Astrocyte (in vitro differentiated cells and primary cell): Measurements from ENCODE around the gene LTBP3. TPM values are rescaled to one million over a fixed set of nuclear protein-coding genes. Genes with fewer than 3 reads are reported as not detected.

Experiments
- DNase-seq: peaks from one replicate; pipeline ENCODE4 v3.0.0-alpha.2; 2010; ENCODE audit warnings: low read depth
- FAIRE-seq: peaks from 2 replicates; lab custom pipeline; 2011; peaks lifted over from hg19 to GRCh38; lab: Jason Lieb, UNC
- H2AFZ ChIP-seq: 2 replicates; pipeline ENCODE4 v1.6.0; 2012; ENCODE audit warnings: low read depth, low read length, inconsistent platforms
- H3K27ac ChIP-seq: 2 replicates; pipeline ENCODE4 v1.5.1; 2011; ENCODE audit warnings: low read depth, low read length, inconsistent platforms
- H3K27me3 ChIP-seq: 2 replicates; pipeline ENCODE4 v1.6.0; 2011; ENCODE audit warnings: low read length, inconsistent platforms; ENCODE audit not compliant: insufficient read depth
- H3K36me3 ChIP-seq: 2 replicates; pipeline ENCODE4 v1.5.1; 2011; ENCODE audit warnings: low read length, inconsistent platforms; ENCODE audit not compliant: insufficient read depth
- H3K4me1 ChIP-seq: 2 replicates; pipeline ENCODE4 v1.5.1; 2011; ENCODE audit warnings: low read length, inconsistent platforms; ENCODE audit not compliant: insufficient read depth
- H3K4me2 ChIP-seq: 2 replicates; pipeline ENCODE4 v1.6.0; 2012; ENCODE audit warnings: low read length, inconsistent platforms
- H3K4me3 ChIP-seq: 2 replicates; pipeline ENCODE4 v1.5.1; 2011; ENCODE audit warnings: low read depth, mild to moderate bottlenecking, low read length, inconsistent platforms; ENCODE audit not compliant: insufficient read depth
- H3K79me2 ChIP-seq: 2 replicates; pipeline ENCODE4 v1.6.0; 2012; ENCODE audit warnings: mild to moderate bottlenecking, low read length, inconsistent platforms; ENCODE audit not compliant: insufficient read depth
- H3K9ac ChIP-seq: 2 replicates; pipeline ENCODE4 v1.6.0; 2012; ENCODE audit warnings: mild to moderate bottlenecking, low read length, inconsistent platforms
- H3K9me3 ChIP-seq: 2 replicates; pipeline ENCODE4 v1.5.1; 2012; ENCODE audit warnings: low read depth, mild to moderate bottlenecking, low read length, inconsistent platforms; ENCODE audit not compliant: insufficient read depth
- H4K20me1 ChIP-seq: 2 replicates; pipeline ENCODE4 v1.6.0; 2012; ENCODE audit warnings: low read length, inconsistent platforms; ENCODE audit not compliant: insufficient read depth
- H3K27ac Mint-ChIP-seq: one replicate; pipeline ENCODE4 v1.8.0; 2021; ENCODE audit warnings: mild to moderate bottlenecking, mixed read lengths; ENCODE audit not compliant: unreplicated experiment
- H3K27me3 Mint-ChIP-seq: one replicate; pipeline ENCODE4 v1.8.0; 2021; ENCODE audit warnings: low read depth, mixed read lengths; ENCODE audit not compliant: unreplicated experiment
- H3K36me3 Mint-ChIP-seq: one replicate; pipeline ENCODE4 v1.8.0; 2021; ENCODE audit warnings: low read depth, mixed read lengths; ENCODE audit not compliant: unreplicated experiment
- H3K4me1 Mint-ChIP-seq: one replicate; pipeline ENCODE4 v1.8.0; 2021; ENCODE audit warnings: low read depth, mixed read lengths; ENCODE audit not compliant: unreplicated experiment
- H3K4me3 Mint-ChIP-seq: one replicate; pipeline ENCODE4 v1.8.0; 2021; ENCODE audit warnings: mild to moderate bottlenecking, moderate library complexity, mixed read lengths; ENCODE audit not compliant: unreplicated experiment
- H3K9me3 Mint-ChIP-seq: one replicate; pipeline ENCODE4 v1.8.0; 2021; ENCODE audit warnings: mild to moderate bottlenecking, mixed read lengths; ENCODE audit not compliant: unreplicated experiment
- EZH2 ChIP-seq: IDR thresholded peaks from 2 replicates; pipeline ENCODE4 v1.6.1; 2012; ENCODE audit warnings: mild to moderate bottlenecking, low read length, inconsistent platforms; ENCODE audit not compliant: insufficient read depth
- total RNA-seq: library from RNA; stranded (reverse); gene quantifications from 2 replicates; pipeline ENCODE4 v1.2.1, GENCODE V29; 2021
- TF ChIP-seq, protein P1 (sequence below): IDR thresholded peaks from 2 replicates; pipeline ENCODE4 v1.5.1; 2011; ENCODE audit warnings: low read depth, mild to moderate bottlenecking, inconsistent platforms, low read length, moderate library complexity; ENCODE audit not compliant: insufficient read depth

The LTBP3 gene
- total RNA-seq, 1 donor from 2014 or later = 33.2 TPM

DNA sequence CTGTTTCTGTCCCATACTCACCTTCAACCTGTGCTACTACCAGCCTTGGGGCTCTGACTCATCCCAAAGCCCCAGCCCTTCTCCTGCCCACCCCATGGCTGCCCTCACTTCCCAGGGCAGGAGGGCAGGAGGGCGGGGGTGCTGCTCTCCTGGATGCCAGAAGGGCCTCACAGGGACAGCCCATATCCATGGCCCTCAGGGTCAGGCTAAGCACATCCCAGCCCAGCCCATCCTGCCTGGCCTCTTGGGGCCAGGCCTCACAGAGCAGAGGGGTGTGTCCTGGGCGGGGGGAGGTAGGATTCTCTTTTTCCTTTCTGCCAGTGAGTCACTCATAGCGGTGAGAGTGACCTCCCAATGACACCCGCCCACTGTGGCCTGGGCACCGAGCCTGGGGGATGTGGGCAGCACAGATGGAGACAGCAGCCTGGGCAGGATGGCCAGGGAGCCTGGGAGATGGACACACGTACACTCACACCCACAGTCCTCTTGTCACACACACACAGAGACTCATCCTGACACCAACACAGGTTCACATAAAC lies 2.4 kb downstream of the LTBP3 start:
- peaks cover 8% of the 10 kb centered on the region for H3K36me3 ChIP-seq
- peak; percentile 83 for DNase-seq
- H3K4me1 ChIP-seq = peaks cover 61% of the 10 kb centered on the region
- H3K36me3 Mint-ChIP-seq = peaks cover 8% of the 10 kb centered on the region
- peak overlapping the region; percentile 71 for H3K4me3 Mint-ChIP-seq
- peaks cover 21% of the 10 kb centered on the region for H3K27me3 Mint-ChIP-seq
- no peak overlapping the region for H3K27ac Mint-ChIP-seq
- peak overlapping the region; percentile 94 for H3K4me2 ChIP-seq
- H3K9ac ChIP-seq = peak overlapping the region; percentile 32
- FAIRE-seq = no peak
- TF ChIP-seq EZH2 = no peak
- TF ChIP-seq, protein P1, sequence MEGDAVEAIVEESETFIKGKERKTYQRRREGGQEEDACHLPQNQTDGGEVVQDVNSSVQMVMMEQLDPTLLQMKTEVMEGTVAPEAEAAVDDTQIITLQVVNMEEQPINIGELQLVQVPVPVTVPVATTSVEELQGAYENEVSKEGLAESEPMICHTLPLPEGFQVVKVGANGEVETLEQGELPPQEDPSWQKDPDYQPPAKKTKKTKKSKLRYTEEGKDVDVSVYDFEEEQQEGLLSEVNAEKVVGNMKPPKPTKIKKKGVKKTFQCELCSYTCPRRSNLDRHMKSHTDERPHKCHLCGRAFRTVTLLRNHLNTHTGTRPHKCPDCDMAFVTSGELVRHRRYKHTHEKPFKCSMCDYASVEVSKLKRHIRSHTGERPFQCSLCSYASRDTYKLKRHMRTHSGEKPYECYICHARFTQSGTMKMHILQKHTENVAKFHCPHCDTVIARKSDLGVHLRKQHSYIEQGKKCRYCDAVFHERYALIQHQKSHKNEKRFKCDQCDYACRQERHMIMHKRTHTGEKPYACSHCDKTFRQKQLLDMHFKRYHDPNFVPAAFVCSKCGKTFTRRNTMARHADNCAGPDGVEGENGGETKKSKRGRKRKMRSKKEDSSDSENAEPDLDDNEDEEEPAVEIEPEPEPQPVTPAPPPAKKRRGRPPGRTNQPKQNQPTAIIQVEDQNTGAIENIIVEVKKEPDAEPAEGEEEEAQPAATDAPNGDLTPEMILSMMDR = no peak
- H3K79me2 ChIP-seq = peaks cover 37% of the 10 kb centered on the region
- peaks cover 3% of the 10 kb centered on the region for H3K9me3 Mint-ChIP-seq
- H3K4me3 ChIP-seq = peak overlapping the region; percentile 58
- H2AFZ ChIP-seq = no peak overlapping the region
- peaks cover 30% of the 10 kb centered on the region for H3K4me1 Mint-ChIP-seq
- H3K27me3 ChIP-seq = no peaks in the 10 kb centered on the region
- H3K9me3 ChIP-seq = no peaks in the 10 kb centered on the region
- H4K20me1 ChIP-seq = peaks cover 48% of the 10 kb centered on the region
- peak overlapping the region; percentile 11 for H3K27ac ChIP-seq

DNA sequence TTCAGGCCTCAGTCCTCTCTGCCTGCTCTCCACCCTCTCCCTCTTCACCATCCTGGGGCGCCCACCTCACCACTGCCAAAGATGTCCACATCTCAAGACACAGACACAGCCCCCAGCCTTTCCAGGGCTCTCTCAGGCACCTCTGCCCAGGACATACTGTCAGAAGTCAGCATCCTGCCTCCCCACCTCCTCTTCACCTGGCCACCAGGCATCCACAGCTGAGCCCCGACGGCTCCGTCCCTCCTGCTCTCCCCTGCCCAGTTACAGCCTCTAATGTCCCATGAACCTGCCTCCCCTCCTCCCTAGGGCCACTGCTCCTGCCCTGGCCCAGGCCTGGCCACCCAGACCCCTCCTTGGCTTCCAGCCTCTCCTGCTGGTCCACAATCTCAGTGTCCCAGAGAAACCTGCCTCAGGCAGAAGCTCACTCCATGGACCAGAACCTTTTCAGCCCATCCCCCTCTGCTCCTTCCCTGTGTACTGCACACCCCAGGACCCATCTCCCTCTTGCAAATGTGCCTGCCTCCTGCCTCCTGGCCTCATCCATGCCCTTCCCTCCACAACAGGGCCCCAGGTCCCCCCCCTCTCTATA lies 3.2 kb downstream of the LTBP3 start:
- Mint-ChIP-seq H3K27ac (no peak overlapping the region), H3K4me1 (peaks cover 22% of the 10 kb centered on the region), H3K27me3 (peaks cover 21% of the 10 kb centered on the region), H3K36me3 (peaks cover 10% of the 10 kb centered on the region), H3K4me3 (peak overlapping the region; percentile 54), H3K9me3 (peaks cover 3% of the 10 kb centered on the region)
- Histone ChIP-seq H3K4me1 (peaks cover 53% of the 10 kb centered on the region), H4K20me1 (peaks cover 51% of the 10 kb centered on the region), H3K4me3 (no peak overlapping the region), H3K36me3 (peaks cover 10% of the 10 kb centered on the region), H3K9ac (peak overlapping the region; percentile 32), H3K4me2 (peak overlapping the region; percentile 94), H3K9me3 (no peaks in the 10 kb centered on the region), H3K27me3 (no peaks in the 10 kb centered on the region), H2AFZ (no peak overlapping the region), H3K27ac (no peak overlapping the region), H3K79me2 (peaks cover 37% of the 10 kb centered on the region)
- no peak for TF ChIP-seq EZH2
- TF ChIP-seq, protein P1 = no peak
- FAIRE-seq (no peak), DNase-seq (no peak)

DNA sequence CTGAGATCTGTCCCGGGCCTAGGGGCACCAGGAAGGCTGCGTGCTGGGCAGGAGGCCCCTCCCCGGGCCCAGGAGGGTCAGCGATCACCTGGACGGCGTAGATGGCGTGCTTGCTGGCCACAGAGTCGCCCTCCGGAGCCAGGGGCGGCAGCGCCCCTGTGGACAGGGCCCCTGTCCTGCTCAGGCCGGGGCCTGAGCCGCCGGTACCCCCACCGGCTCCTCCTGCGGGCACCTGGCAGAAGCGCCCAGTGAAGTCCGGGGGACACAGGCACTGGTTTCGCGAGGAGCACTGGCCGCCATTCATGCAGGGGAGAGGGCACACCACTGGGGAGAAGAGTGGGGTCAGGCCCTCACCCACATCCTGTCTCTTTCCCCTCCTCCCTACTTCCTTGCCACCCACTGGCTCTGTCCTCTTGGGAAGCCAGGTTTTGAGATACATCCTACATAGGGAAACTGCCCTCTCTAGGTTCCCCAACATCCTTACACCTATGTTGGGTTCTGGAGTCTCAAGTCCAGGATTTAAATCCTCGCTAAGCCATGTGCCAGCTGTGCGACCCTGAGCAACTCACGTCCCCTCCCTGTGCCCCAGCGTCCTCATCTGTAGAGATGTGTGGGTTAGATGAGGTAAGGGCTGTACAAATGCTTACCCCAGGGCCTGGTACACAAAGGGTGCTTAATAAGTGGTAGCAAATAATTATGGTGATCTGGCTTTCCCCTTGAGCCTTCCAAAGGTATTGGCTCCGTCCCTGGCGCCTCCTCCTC lies 3.9 kb downstream of the LTBP3 start:
- peaks cover 10% of the 10 kb centered on the region for H3K36me3 Mint-ChIP-seq
- no peak overlapping the region for H3K27ac Mint-ChIP-seq
- FAIRE-seq (no peak), DNase-seq (no peak)
- peaks cover 3% of the 10 kb centered on the region for H3K9me3 Mint-ChIP-seq
- peaks cover 19% of the 10 kb centered on the region for H3K4me1 Mint-ChIP-seq
- peak overlapping the region; percentile 32 for H3K9ac ChIP-seq
- peaks cover 22% of the 10 kb centered on the region for H3K27me3 Mint-ChIP-seq
- H3K4me3 Mint-ChIP-seq = no peak overlapping the region
- H3K79me2 ChIP-seq = peaks cover 37% of the 10 kb centered on the region
- TF ChIP-seq EZH2 = no peak
- TF ChIP-seq, protein P1 = no peak
- peak overlapping the region; percentile 94 for H3K4me2 ChIP-seq
- no peak overlapping the region for H3K4me3 ChIP-seq
- H3K27ac ChIP-seq = no peak overlapping the region
- H3K4me1 ChIP-seq = peaks cover 46% of the 10 kb centered on the region
- no peaks in the 10 kb centered on the region for H3K27me3 ChIP-seq
- H2AFZ ChIP-seq = no peak overlapping the region
- H4K20me1 ChIP-seq = peaks cover 55% of the 10 kb centered on the region
- H3K9me3 ChIP-seq = no peaks in the 10 kb centered on the region
- peaks cover 11% of the 10 kb centered on the region for H3K36me3 ChIP-seq
